GM19025 (cell line): ENCODE data around the gene TRIM4.
"Not testable (repeated sequence)": the region's sequence is repeated elsewhere in the genome, so short reads cannot be mapped to it uniquely, and the experiment has no call there.

ENCODE experiments used
- ATAC-seq: cut with Tn5 transposase; IDR thresholded peaks from one replicate; pipeline ENCODE4 v1.9.1; 2021; ENCODE audit warnings: mild to moderate bottlenecking, low read depth, moderate library complexity; ENCODE audit not compliant: unreplicated experiment

The TRIM4 gene

DNA sequence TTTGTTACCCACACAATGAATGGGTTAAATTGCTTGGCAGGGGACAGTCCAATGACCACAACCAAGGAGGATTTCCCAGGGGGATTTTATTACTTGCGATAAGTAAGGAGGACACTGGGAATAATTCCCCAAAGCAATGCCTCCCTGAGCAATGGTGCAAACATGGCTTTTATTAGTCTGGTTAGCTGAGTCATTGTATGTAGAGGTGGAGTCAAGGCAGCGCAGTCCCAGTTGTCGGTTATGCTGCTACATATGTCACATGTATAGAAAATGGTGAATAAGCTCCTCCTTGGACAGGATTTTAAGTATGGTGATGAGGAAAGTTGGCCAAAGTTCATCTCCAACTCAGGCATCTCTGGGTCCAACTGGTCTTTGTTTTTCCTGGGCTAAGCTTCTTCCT is 3.9 kb upstream of the TRIM4 start:
- ATAC-seq, result no peak

DNA sequence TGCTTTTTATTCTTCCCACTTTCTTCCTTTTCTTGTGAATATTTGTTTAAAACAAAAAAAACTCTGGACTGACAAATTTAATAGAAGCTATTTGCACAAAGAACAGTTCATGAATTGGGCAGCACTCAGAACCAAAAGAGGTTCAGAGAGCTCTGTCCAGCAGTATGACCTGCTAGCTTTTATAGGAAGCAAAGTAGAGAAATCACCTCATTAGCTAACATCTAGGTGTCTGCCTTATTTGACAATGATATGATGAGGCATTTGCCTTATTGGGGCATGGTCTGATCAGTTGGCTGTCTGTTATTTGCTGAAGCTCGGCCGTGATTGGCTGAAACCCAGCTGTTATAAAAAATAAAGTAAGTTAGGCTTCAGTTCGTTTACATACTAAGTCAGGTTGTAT is 819 bp upstream of the TRIM4 start:
- ATAC-seq, result no peak

DNA sequence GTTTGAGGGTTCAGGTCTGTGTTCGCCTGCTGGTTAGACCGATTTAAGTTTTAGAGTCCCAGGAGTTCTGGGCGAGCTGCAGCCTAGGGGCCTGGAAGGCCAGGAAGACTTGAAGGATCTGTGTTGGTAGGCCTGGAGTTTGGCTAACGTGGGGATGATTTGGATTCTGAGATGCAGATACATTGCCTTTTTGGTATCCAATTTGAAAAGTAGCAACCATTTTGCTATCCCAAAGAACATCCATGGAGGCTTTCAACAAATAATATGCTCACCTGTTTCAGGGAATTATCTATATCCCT is 433 bp upstream of the TRIM4 start:
- ATAC-seq, result no peak

DNA sequence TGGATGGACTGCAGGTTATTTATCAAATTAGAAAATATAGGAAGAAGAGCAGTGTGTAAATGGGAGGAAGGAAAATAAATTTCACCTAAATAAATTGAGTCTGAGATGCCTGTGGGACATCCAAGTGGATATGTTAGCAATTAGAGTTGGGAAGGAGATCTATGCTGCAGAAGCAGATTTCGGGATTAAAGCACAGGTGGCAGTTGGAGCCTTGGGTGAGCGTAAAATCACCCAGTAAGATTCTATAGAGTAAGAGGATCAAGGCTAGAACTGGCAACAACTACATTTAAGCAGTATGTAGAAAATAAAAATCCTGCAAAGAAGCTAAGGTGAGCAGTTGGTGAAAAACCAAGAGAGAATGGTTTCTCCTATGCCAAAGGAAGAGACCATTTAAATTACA is 8.4 kb downstream of the TRIM4 start:
- no peak for ATAC-seq

DNA sequence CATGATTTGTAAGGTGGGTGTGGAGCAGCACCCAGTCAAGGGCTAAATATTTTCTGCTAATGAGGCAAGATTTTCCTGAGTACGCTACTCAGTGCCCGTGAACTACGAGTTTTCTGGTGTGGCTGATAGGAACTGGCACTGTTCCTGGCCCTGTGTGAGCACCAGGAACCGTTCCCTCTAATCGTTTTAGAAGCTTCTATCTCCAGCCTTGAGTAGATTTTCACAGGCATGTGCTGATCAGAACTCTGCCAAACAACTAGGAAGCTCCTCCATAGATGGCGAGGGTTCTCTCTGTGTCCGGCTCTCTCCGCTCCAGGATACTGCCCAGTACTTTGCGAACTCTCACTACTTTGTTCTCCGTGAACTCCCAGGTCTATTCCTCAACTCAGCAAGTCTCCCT is 17.7 kb downstream of the TRIM4 start:
- ATAC-seq, result no peak

DNA sequence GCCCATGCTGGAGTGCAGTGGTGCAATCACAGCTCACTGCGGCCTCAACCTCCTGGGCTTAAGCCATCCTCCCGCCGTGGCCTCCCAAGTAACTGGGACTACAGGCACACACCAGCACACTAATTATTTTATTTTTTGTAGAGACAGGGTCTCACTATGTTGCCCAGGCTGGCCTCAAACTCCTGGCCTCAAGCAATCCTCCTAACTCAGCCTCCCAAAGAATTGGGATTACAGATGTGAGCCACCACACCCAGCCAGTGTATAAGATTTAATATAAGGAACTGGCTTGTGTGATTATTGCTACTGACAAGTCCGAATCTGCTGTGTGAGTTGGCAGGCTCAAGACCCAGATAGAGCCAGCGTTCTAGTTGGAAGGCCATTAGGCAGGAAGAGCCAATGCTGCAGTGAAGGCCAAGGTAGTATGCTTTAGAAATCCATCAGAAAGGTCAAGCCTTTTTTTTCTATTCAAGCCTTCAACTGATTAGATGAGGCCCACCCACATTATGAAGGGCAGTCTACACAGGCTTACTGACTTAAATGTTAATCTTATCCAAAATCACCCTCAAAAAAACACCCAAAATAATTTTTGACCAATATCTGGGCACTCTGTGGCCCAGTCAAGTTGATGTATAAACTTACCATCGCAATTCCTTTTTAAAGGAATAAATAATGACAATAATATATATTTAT is 19.4 kb downstream of the TRIM4 start:
- no peak for ATAC-seq

DNA sequence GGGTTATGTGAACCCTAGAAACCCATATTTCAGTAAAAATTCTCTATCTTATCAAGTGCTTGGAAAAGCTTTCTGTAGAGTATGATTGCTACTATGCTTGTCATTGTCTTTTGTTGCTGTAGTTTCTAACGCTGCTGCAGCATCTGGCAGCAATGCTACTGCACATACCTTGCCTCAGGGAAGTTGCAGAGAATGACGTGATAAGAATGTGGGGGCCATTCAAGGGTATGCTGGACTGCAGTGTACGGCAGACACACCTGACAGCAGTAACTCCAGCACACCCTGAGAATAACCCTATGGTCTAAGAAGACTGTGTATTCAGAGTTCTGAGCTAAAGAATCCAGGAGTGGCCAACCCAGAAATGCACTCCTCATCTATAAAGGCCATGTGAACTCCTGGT is 20.5 kb downstream of the TRIM4 start:
- ATAC-seq, result no peak

DNA sequence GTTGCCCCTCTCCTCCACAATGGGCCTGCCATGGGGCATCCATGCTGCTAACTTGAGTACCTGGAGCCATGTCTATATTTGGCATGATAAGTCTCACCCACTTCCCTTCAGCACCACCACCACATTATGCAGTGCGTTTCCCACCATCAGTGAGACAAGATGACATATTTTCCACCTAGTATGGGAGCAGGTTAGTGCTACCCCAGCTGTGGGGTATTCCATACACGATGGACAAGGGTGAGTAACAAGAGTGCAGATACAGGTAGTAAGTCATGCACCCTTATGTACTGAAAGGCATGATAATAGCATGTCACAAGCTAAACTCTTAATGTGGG is 21.3 kb downstream of the TRIM4 start:
- no peak for ATAC-seq

DNA sequence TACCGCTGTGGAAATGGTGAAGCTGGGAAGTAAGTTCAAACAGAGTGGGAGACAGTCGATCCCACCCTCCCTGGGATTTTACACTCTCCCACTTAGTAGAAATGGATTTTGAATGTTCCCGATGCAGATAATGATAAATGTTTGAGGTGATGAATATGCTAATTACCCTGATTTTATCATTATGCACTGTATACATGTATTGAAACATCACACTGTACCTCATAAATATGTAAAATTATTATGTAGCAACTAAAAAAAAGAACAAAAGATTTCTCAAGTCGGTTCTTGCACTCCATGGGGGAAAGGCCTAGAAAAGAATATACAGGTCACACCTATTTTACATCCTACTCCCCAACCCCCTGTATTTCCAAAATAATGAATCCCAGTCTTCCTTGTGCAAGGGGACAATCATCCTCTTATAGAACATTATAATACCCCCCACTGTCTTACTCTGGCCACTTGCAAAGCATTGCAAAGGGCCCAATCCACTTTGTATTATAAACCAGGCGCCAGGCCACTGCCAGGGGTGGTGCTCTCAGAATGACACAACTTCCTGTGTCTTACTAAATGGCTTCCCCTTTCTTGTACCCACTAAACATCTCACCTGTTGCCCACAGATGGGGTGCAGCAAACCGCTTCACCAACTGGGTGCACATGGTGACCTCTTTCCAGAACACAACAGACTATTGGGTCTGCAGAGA is 21.9 kb downstream of the TRIM4 start:
- no peak for ATAC-seq

DNA sequence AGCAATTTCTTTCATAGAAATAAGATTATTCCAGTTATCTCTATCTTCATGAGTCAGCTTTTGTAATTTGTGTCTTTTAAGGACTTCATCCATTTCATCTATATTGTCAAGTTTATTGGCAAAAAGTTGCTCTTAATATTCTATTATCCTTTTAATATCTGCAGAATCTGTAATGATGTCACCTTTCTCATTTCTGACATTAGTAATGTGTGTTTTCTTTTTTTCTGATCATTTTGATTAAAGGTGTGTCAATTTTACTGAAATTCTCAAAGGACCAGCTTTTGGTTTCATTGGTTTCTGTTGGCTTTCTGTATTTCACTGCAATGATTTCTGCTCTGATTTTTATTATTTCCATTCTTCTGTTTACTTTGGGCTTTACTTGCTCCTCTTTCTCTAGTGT is 24.6 kb downstream of the TRIM4 start:
- no peak for ATAC-seq

DNA sequence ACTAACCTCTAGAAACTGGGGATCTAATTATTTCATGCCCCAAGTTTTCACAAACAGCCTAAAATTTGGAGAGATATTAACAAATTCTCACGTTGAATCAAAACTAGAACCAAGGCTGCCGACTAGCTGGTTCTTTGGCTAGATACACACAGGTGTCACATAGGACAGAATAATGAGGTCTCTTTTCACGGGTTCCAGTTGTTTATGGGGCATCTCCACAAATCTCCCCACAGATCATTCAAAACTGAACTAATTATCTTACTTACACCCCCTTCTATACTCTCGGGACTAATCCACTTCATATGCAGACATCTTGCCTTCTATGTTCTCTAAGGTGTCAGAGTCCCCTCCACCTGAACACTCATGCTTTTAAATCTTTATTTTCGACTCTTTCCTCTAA is 26.1 kb downstream of the TRIM4 start:
- ATAC-seq, result no peak

DNA sequence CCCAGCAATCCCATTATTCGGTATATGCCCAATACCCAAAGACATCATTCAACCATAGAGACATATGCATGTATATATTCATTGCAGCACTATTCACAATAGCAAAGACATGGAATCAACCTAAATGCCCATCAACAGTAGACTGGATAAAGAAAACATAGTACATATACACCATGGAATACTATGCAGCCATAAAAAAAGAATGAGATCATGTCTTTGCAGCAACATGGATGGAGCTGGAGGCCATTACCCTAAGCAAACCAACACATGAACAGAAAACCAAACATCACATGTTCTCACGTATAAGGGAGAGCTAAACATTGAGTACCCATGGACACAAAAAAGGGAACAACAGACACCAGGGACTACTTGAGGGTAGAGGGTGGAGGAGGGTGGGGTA is 29.0 kb downstream of the TRIM4 start:
- ATAC-seq, result not testable (repeated sequence)

DNA sequence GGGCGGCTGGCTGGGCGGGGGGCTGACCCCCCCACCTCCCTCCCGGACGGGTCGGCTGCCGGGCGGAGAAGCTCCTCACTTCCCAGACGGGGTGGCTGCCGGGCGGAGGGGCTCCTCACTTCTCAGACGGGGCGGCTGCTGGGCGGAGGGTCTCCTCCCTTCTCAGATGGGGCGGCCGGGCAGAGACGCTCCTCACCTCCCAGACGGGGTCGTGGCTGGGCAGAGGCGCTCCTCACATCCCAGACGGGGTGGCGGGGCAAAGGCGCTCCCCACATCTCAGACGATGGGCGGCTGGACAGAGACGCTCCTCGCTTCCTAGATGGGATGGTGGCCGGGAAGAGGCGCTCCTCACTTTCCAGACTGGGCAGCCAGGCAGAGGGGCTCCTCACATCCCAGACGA is 31.0 kb downstream of the TRIM4 start:
- ATAC-seq, result not testable (repeated sequence)

DNA sequence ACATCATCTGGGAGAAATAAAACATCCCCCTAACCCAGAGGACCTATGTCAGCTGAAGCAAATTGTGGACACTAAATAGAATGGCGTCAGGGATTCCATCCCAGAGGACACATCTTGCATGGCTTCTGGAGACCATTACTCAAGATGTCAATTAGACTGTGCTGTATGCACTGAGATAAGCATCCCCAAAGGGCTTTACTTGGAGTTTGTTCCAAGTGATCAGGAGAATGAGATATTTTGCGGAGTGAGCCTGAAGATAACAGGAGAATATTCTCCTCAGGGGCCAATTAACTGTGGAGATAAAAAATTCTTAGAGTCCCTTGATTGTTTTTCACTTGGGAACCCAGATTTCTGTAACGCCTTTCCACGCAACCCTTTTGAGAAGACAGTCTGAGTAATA is 38.0 kb downstream of the TRIM4 start:
- ATAC-seq, result no peak

DNA sequence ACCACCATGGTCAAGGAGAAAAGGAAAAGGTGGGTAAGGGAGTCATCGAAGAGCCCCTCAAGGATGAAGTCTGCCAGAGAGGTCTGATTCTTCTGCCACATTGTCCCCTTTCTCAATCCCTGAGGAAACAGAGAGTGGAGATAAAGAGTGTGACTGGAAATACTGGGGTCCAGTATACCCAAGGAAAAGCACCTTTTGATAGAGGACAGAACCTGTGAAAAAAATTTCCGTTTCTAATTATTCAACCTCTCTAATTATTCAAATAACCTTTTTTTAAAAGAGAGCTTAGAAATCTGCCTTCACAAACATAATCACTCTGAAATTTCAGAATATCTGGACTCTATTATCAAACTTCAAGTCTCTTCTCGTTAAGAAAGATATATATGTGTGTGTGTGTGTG is 42.4 kb downstream of the TRIM4 start, which contains the start of gene OR2AE1:
TSS of gene OR2AE1 (minus strand) at position 101 of the 400 bp plus-strand sequence. CDS start at position 101, 0 bp downstream.
- ATAC-seq, result no peak

DNA sequence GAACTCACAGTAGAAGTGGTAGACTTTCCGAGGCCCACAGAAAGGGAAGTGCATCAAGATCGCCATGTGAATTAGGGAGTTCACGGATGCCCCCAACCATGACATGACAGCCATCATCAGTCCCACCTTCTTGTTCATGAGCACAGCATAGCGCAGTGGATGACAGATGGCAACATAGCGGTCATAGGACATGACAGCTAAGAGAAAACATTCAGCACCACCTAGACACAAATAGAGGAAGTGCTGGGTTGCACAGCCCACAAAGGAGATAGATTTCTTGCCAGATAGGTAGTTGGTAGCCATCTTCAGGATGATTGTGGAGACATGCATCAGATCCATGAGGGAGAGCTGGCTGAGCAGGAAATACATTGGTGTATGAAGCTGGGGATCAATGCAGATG is 42.8 kb downstream of the TRIM4 start:
- no peak for ATAC-seq

DNA sequence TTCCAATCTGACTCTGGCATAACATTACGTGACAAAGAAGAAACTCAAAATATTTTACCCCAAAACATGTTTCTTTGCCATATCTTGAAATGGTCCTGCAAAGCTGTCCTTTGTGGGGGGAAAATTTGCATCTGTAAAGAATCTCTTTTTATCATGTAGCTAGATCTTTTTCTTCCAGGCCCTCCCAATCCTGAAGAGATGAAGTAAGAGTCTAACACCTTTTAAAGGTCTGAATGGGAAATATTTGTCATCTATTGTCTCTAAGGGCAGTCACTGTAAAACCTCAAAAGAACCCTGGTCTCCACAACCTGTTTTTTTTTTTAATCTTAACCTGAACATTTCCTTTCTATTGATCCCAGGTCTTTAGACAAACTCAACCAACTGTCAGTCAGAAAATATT is 51.1 kb downstream of the TRIM4 start:
- ATAC-seq, result no peak

DNA sequence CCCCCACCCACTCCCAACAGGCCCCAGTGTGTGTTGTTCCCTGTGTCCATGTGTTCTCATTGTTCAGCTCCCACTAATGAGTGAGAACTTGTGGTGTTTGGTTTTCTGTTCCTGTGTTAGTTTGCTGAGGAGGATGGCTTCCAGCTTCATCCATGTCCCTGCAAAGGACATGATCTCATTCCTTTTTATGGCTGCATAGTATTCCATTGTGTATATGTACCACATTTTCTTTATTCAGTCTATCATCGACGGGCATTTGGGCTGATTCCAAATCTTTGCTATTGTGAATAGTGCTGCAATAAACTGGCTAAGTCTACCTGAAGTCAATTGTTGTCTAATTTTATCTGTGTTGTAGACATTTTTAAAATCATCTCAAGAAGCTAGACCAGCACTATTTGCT is 51.9 kb downstream of the TRIM4 start:
- ATAC-seq, result not testable (repeated sequence)

DNA sequence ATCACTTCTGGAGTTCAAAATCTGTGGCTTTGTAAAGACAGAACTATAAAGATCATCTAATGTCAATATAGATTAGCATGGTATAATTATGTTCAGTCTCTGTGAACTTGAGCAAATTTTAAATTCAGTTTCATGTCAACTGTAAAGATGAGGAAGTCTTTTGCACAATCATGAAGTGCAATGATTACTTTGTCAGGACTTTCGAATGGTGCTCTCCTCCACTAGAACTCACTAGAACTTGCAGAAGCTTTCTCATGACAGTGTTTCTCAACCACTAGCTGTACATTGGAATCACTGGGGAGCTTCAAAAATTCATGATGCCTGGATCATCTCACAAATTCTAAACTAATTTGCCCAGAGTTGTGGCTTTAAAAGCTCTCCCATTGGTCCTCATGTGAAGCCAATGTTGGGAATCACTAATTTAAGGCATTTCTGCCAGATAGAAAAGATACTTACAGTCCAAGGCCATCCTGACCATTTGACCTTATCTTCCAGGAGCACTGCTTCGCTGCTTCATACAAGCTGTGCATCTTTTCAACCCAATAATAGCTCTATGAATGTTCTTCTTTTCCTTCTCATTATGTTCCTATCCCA is 55.4 kb downstream of the TRIM4 start:
- no peak for ATAC-seq

DNA sequence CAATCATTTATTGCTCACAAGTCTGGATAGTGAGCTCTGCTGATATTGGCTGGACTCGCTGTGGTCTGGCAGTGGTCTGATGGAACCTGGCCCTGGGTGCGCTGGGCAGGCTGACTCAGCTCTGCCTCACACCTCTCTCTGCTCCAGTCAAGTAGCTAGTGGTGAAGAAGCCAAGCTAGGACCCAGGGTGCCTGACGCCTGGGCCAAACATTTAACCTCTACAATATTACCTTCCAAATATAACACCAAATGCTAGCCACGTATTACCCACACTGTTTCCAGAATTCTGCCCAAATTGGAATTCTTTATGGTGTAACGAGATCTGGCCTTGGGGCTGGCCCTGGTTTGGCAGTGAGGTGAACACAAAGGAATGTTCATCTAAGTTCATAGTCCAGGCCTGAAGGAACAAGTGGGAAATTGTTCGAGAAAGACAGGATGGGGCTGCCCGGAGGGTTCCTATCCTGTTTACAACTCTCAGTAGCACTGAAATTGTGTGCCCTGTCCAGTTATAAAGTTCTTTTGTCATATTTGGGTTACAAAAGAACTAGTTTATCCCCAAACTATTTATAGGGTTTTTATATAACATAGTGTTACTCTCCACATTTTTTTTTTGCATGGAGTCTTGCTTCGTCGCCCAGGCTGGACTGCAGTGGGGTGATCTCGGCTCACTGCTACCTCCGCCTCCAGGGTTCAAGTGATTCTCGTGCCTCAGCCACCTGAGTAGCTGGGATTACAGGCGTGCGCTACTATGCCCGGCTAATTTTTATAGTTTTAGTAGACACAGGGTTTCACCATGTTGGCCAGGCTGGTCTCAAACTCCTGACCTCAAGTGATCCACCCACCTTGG is 58.8 kb downstream of the TRIM4 start:
- ATAC-seq, result no peak

DNA sequence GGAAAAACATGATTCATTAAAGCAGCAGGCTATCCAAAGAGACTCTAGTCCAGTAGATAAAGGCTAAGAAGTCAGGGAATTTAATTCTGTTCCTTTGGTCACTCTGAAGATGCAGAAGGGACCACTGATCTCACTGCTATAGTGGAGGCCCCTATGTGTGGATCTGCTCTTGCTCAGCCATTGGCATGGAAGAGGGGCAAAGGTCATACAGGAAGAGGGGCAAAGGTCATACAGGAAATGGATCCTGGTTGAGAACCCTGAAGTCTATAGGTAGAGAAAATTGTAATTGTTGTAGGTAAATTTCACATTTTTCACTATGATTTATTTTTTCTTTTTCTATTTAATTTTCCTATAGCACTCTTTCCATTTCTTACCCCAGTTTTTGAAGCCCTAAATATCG is 64.1 kb downstream of the TRIM4 start:
- ATAC-seq, result no peak
